Ovary (tissue), 3 donors: Measurements from ENCODE around the gene PTCHD1.

ENCODE experiments used
- EP300 ChIP-seq: sonication (generic); formaldehyde crosslinking; IDR thresholded peaks from one replicate; pipeline ENCODE4 v1.6.1; 2017; ENCODE audit warnings: antibody characterized with exemption
- POLR2A ChIP-seq: fragments of 450-650 bp; IDR thresholded peaks from one replicate; pipeline ENCODE4 v1.6.1; 2017; ENCODE audit warnings: antibody characterized with exemption, mild to moderate bottlenecking, moderate library complexity
- TF ChIP-seq, protein P1 (sequence below), 3 donors: fragments of 450-650 bp in 2 of 3; fragments of 200-600 bp in 1 of 3; IDR thresholded peaks; one replicate each; pipeline versions ENCODE4 v1.5.1 to v1.8.0; 2016 to 2022; ENCODE audit warnings: antibody characterized with exemption in 3 of 3, mild to moderate bottlenecking in 1 of 3
- donor health status: DM: no; HTN: no; CAD: no.

DNA sequence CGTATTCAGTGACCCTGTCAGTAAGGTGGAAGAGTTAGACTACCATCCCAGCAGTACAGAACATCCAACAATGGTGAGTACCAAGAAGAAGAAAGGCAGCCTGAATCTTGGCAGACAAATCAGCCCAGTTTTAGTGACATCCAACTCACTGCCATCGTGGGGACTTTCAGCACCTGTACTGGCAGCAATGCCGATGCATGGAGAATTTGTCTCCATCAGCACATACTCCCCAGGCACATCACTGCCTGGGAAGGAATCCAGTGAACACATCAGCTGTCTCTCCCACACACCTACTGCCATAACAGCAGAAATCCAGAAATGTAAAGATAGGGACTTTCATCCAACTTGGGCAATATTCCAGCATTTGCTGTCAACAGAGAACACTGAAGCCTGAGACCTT, 29.8 kb downstream of the PTCHD1 start:
- TF ChIP-seq, protein P1, sequence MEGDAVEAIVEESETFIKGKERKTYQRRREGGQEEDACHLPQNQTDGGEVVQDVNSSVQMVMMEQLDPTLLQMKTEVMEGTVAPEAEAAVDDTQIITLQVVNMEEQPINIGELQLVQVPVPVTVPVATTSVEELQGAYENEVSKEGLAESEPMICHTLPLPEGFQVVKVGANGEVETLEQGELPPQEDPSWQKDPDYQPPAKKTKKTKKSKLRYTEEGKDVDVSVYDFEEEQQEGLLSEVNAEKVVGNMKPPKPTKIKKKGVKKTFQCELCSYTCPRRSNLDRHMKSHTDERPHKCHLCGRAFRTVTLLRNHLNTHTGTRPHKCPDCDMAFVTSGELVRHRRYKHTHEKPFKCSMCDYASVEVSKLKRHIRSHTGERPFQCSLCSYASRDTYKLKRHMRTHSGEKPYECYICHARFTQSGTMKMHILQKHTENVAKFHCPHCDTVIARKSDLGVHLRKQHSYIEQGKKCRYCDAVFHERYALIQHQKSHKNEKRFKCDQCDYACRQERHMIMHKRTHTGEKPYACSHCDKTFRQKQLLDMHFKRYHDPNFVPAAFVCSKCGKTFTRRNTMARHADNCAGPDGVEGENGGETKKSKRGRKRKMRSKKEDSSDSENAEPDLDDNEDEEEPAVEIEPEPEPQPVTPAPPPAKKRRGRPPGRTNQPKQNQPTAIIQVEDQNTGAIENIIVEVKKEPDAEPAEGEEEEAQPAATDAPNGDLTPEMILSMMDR (IDR thresholded peaks at IDR 0.05) = no peak
- TF ChIP-seq POLR2A = no peak
- no peak for TF ChIP-seq EP300
